ENCODE data around the gene BRWD1. TPM values are rescaled to one million over a fixed set of nuclear protein-coding genes. Genes with fewer than 3 reads are reported as not detected.

The BRWD1 gene
- polyA plus RNA-seq, 2 of the 4 experiments (the other 2 are of a cell fraction), result 6.9 to 22.2 TPM

- WGBS (ENCODE audit: missing lambda C conversion rate), result 82% methylated on average over 10 of the region's 10 CpGs
- Histone ChIP-seq H3K4me1 (no peaks in the 10 kb centered on the region), H3K9me3 (no peaks in the 10 kb centered on the region), H3K4me2 (no peak overlapping the region), H3K4me3 (no peak overlapping the region), H3K27ac (no peak overlapping the region)
- TF ChIP-seq ZSCAN20 (CRISPR knock-in tag; IDR thresholded peaks at IDR 0.05) (no peak), KDM1A (IDR thresholded peaks at IDR 0.05; ENCODE audit: low read depth) (no peak), REST (IDR thresholded peaks at IDR 0.05) (no peak), NR3C1 (IDR thresholded peaks at IDR 0.05) (no peak), PBX3 (IDR thresholded peaks at IDR 0.05) (no peak), TFCP2L1 (CRISPR knock-in tag; IDR thresholded peaks at IDR 0.05) (no peak), HMGXB4 (CRISPR knock-in tag; IDR thresholded peaks at IDR 0.05; ENCODE audit: borderline replicate concordance) (no peak), BHLHE40 (IDR thresholded peaks at IDR 0.05; ENCODE audit: low read depth, low read length) (no peak), RARB (CRISPR knock-in tag; IDR thresholded peaks at IDR 0.05) (no peak), JUN (IDR thresholded peaks at IDR 0.05) (no peak), NFE2L2 (conservative IDR thresholded peaks at IDR 0.05; ENCODE audit: low read length) (no peak), CBX8 (IDR thresholded peaks at IDR 0.05) (no peak), MAZ (IDR thresholded peaks at IDR 0.05; ENCODE audit: borderline replicate concordance, low read depth, low read length) (no peak), KDM5A (IDR thresholded peaks at IDR 0.05) (no peak)
- CTCF ChIA-PET, result interaction anchor here (1.3 kb wide), 1 partner anchor 16 kb away, joined by 3 read pairs; no protein-coding TSS in a partner anchor
- FAIRE-seq (no peak), ATAC-seq (no peak; a peak in 1 of 6 replicates), DNase-seq (ENCODE audit: low read depth in 1 of 2, low spot score in 1 of 2) (no peak)
- POLR2A ChIA-PET, result no interaction called here
Measured at GRCh38 chr21:39175665-39176064, 137.8 kb downstream of the BRWD1 start.

- Histone ChIP-seq H3K4me3 (no peak overlapping the region), H3K27ac (no peak overlapping the region), H3K4me2 (no peak overlapping the region), H3K4me1 (no peaks in the 10 kb centered on the region), H3K9me3 (no peaks in the 10 kb centered on the region)
- FAIRE-seq (no peak), DNase-seq (ENCODE audit: low read depth in 1 of 2, low spot score in 1 of 2) (peak in 1 of 2 experiments; percentile 13), ATAC-seq (no peak)
- CTCF ChIA-PET, result interaction anchor here (0.6 to 1.8 kb wide), 4 partner anchors 37 to 820 kb away, joined by 3 to 5 read pairs (median 4); no protein-coding TSS in a partner anchor
- POLR2A ChIA-PET, result no interaction called here
- 64% methylated on average over 4 of the region's 4 CpGs for WGBS (ENCODE audit: missing lambda C conversion rate)
- TF ChIP-seq ZFP36 (IDR thresholded peaks at IDR 0.05; ENCODE audit: borderline replicate concordance, partially characterized antibody), result no peak
- peak; percentile 21 to 63; a peak in 2 of 5 replicates for TF ChIP-seq RAD21 (conservative IDR thresholded peaks at IDR 0.05 in 1 of 2, IDR thresholded peaks at IDR 0.05 in 1 of 2)
- TF ChIP-seq SMC3 (IDR thresholded peaks at IDR 0.05), result peak; percentile 31; the same call in 2 of the 3 replicates
- peak; percentile 42 for TF ChIP-seq CTCF (IDR thresholded peaks at IDR 0.05)
- TF ChIP-seq JUN (IDR thresholded peaks at IDR 0.05), result no peak
Measured at GRCh38 chr21:39175154-39175553, 138.3 kb downstream of the BRWD1 start.

Measured in A549 (cell line).